ENCODE results near the gene NRL. TPM values are rescaled to one million over a fixed set of nuclear protein-coding genes. Genes with fewer than 3 reads are reported as not detected.

The NRL gene
- total and polyA plus RNA-seq, 2 donors (not counting 3 experiments of a cell fraction or from before 2014, with no cell fraction given): 0.71 to 1.1 TPM

DNA sequence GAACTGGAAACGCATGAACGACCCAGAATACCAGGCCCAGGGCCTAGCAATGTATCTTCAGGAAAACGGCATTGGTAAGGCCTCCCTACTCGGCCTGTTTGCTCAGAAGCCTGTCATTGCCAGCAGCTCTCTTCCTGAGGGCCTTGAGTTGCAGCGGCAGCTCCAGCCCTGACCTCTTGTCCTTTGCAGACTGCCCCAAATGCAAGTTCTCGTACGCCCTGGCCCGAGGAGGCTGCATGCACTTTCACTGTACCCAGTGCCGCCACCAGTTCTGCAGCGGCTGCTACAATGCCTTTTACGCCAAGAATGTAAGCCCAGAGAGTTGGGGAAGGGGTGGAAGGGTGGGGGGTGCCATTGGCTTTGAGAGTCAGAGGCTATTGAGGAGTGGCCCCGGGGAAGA, 42.6 kb upstream of the NRL start:
- no peak overlapping the region for H3K4me3 ChIP-seq (replicated peaks in 1 of 3; ENCODE audit: insufficient read depth in 1 of 3, low read depth in 1 of 3, low read length in 3 of 3)
- peaks cover 25 to 41% of the 10 kb centered on the region in 2 experiments for H3K36me3 ChIP-seq (ENCODE audit: control insufficient read depth in 2 of 2, extremely low read depth in 1 of 2, insufficient read depth in 2 of 2, low read length in 2 of 2)
- DNase-seq (ENCODE audit: low read depth, low spot score): no peak
- no peak for FAIRE-seq
- H3K9me3 ChIP-seq (replicated peaks; ENCODE audit: control insufficient read depth, insufficient read depth, low read length): no peaks in the 10 kb centered on the region
- no peaks in the 10 kb centered on the region for H4K20me1 ChIP-seq (replicated peaks; ENCODE audit: control insufficient read depth, extremely low read depth, insufficient read depth, low read length)
- POLR2A ChIA-PET: no interaction called here
- H2AFZ ChIP-seq (ENCODE audit: low read depth, low read length): no peak overlapping the region
- no peak overlapping the region for H3K9ac ChIP-seq (replicated peaks; ENCODE audit: extremely low read depth, insufficient read depth, low read length)
- intact Hi-C loops (cut with micrococcal nuclease) (no loop called here), dilution Hi-C loops (cut with MboI; ENCODE audit: extremely low pct_ligation_motif_present, low sequenced_read_pairs) (no loop called here)
- H3K79me2 ChIP-seq (ENCODE audit: control insufficient read depth, insufficient read depth, low read length): peaks cover 5% of the 10 kb centered on the region
- H3K27ac ChIP-seq (ENCODE audit: insufficient read depth, low read depth, low read length): no peak overlapping the region
- no peak for TF ChIP-seq EZH2 (IDR thresholded peaks at IDR 0.05; ENCODE audit: borderline replicate concordance, low read depth, low read length, severe bottlenecking)
- H3K4me2 ChIP-seq (ENCODE audit: insufficient read depth, low read length): no peak overlapping the region
- peaks cover 15% of the 10 kb centered on the region for H3K4me1 ChIP-seq (ENCODE audit: control insufficient read depth, extremely low read depth, insufficient read depth, low read length)
- no peaks in the 10 kb centered on the region for H3K27me3 ChIP-seq (ENCODE audit: control insufficient read depth in 2 of 2, insufficient read depth in 2 of 2, low read length in 2 of 2)
- CTCF ChIA-PET: interaction anchor here (1.4 kb wide), 1 partner anchor 11 kb away, joined by 3 read pairs; the partner anchor contains the start of gene PSME2
- BruUV-seq (replicated peaks): no TSS peak
- H3K9me1 ChIP-seq (replicated peaks; ENCODE audit: control insufficient read depth, extremely low read depth, insufficient read depth, low read length): no peaks in the 10 kb centered on the region

- H3K4me1 ChIP-seq (ENCODE audit: control insufficient read depth, extremely low read depth, insufficient read depth, low read length): peaks cover 10% of the 10 kb centered on the region
- peaks cover 2% of the 10 kb centered on the region for H3K79me2 ChIP-seq (ENCODE audit: control insufficient read depth, insufficient read depth, low read length)
- ChIA-PET CTCF (interaction anchor here (1.4 kb wide), 1 partner anchor 11 kb away, joined by 3 read pairs; the partner anchor contains the start of gene PSME2), POLR2A (no interaction called here)
- no peaks in the 10 kb centered on the region for H3K27me3 ChIP-seq (ENCODE audit: control insufficient read depth in 2 of 2, insufficient read depth in 2 of 2, low read length in 2 of 2)
- no peaks in the 10 kb centered on the region for H4K20me1 ChIP-seq (replicated peaks; ENCODE audit: control insufficient read depth, extremely low read depth, insufficient read depth, low read length)
- no peak for FAIRE-seq
- no peak overlapping the region for H3K27ac ChIP-seq (ENCODE audit: insufficient read depth, low read depth, low read length)
- no peak overlapping the region for H3K4me2 ChIP-seq (ENCODE audit: insufficient read depth, low read length)
- DNase-seq (ENCODE audit: low read depth, low spot score): no peak
- no peaks in the 10 kb centered on the region for H3K9me3 ChIP-seq (replicated peaks; ENCODE audit: control insufficient read depth, insufficient read depth, low read length)
- H3K36me3 ChIP-seq (ENCODE audit: control insufficient read depth in 2 of 2, extremely low read depth in 1 of 2, insufficient read depth in 2 of 2, low read length in 2 of 2): peaks cover 25 to 42% of the 10 kb centered on the region in 2 experiments
- no peak overlapping the region for H3K9ac ChIP-seq (replicated peaks; ENCODE audit: extremely low read depth, insufficient read depth, low read length)
- H2AFZ ChIP-seq (ENCODE audit: low read depth, low read length): no peak overlapping the region
- no TSS peak for BruUV-seq (replicated peaks)
- H3K4me3 ChIP-seq (replicated peaks in 1 of 3; ENCODE audit: insufficient read depth in 1 of 3, low read depth in 1 of 3, low read length in 3 of 3): no peak overlapping the region
- dilution Hi-C loops (cut with MboI; ENCODE audit: extremely low pct_ligation_motif_present, low sequenced_read_pairs): no loop called here
- TF ChIP-seq POLR2A (IDR thresholded peaks at IDR 0.05; ENCODE audit: low read depth, low read length) (no peak), EZH2 (IDR thresholded peaks at IDR 0.05; ENCODE audit: borderline replicate concordance, low read depth, low read length, severe bottlenecking) (no peak), GATA2 (IDR thresholded peaks at IDR 0.05; ENCODE audit: insufficient read depth, insufficient read length, low read depth, low read length) (no peak), FOS (IDR thresholded peaks at IDR 0.05; ENCODE audit: borderline replicate concordance, insufficient read depth, low read length) (no peak), MYC (IDR thresholded peaks at IDR 0.05; ENCODE audit: low read depth, low read length) (no peak), POLR2AphosphoS5 (IDR thresholded peaks at IDR 0.05; ENCODE audit: insufficient read depth, low read depth, low read length) (no peak), MAX (IDR thresholded peaks at IDR 0.05; ENCODE audit: insufficient read depth, insufficient read length) (no peak), JUN (IDR thresholded peaks at IDR 0.05; ENCODE audit: borderline replicate concordance, insufficient read depth, insufficient read length, low read depth) (no peak)
- TF ChIP-seq, protein P1, sequence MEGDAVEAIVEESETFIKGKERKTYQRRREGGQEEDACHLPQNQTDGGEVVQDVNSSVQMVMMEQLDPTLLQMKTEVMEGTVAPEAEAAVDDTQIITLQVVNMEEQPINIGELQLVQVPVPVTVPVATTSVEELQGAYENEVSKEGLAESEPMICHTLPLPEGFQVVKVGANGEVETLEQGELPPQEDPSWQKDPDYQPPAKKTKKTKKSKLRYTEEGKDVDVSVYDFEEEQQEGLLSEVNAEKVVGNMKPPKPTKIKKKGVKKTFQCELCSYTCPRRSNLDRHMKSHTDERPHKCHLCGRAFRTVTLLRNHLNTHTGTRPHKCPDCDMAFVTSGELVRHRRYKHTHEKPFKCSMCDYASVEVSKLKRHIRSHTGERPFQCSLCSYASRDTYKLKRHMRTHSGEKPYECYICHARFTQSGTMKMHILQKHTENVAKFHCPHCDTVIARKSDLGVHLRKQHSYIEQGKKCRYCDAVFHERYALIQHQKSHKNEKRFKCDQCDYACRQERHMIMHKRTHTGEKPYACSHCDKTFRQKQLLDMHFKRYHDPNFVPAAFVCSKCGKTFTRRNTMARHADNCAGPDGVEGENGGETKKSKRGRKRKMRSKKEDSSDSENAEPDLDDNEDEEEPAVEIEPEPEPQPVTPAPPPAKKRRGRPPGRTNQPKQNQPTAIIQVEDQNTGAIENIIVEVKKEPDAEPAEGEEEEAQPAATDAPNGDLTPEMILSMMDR (IDR thresholded peaks at IDR 0.05; ENCODE audit: extremely low read depth in 1 of 2, insufficient read depth in 1 of 2, low read depth in 1 of 2, low read length in 2 of 2): no peak
- intact Hi-C loops (cut with micrococcal nuclease): no loop called here
- H3K9me1 ChIP-seq (replicated peaks; ENCODE audit: control insufficient read depth, extremely low read depth, insufficient read depth, low read length): no peaks in the 10 kb centered on the region
These were observed 42.1 kb upstream of the NRL start for GRCh38 chr14:24156840-24157239.

Data from endothelial cell of umbilical vein (primary cell).